Gastroesophageal sphincter (tissue), 4 donors: ENCODE results near the gene ASPG. TPM values are rescaled to one million over a fixed set of nuclear protein-coding genes. Genes with fewer than 3 reads are reported as not detected.

Source experiments
- ATAC-seq: fragments of 150-250 bp; one replicate; pipeline ENCODE4 v1.9.1; 2016; ENCODE audit warnings: mild to moderate bottlenecking, moderate library complexity
- H3K27ac ChIP-seq, 4 donors: fragments of 200-600 bp; sonication (generic) in 3 of 4; 1 replicate in 3 of 4; 2 replicates in 1 of 4; pipeline ENCODE4 v1.5.1; 2016 to 2019
- H3K27me3 ChIP-seq: fragments of 200-600 bp; sonication (generic); one replicate; pipeline ENCODE4 v1.5.1; 2019
- H3K36me3 ChIP-seq, 2 donors: fragments of 200-600 bp; sonication (generic); one replicate each; pipeline ENCODE4 v1.5.1; 2019; ENCODE audit warnings: control low read depth in 1 of 2
- H3K4me1 ChIP-seq, 3 donors: fragments of 200-600 bp; sonication (generic); 1 replicate in 2 of 3; 2 replicates in 1 of 3; pipeline ENCODE4 v1.5.1; 2016 to 2019; ENCODE audit warnings: control low read depth in 2 of 3
- H3K4me3 ChIP-seq, 2 donors: fragments of 200-600 bp; sonication (generic); one replicate each; pipeline ENCODE4 v1.5.1; 2019; ENCODE audit warnings: mild to moderate bottlenecking in 1 of 2, moderate library complexity in 1 of 2
- H3K9me3 ChIP-seq, 3 donors: fragments of 200-600 bp; sonication (generic); one replicate each; pipeline ENCODE4 v1.5.1; 2017 to 2019; ENCODE audit warnings: control low read depth in 2 of 3
- CTCF ChIP-seq, 4 experiments: fragments of 200-600 bp in 2 of 4; fragments of 450-650 bp in 2 of 4; sonication (generic) in 1 of 4; IDR thresholded peaks; one replicate each; pipeline ENCODE4 v1.5.1; 2017 to 2019; ENCODE audit warnings: antibody characterized with exemption in 4 of 4, mild to moderate bottlenecking in 2 of 4, moderate library complexity in 2 of 4
- EP300 ChIP-seq: sonication (generic); formaldehyde crosslinking; IDR thresholded peaks from one replicate; pipeline ENCODE4 v1.6.1; 2017; ENCODE audit warnings: antibody characterized with exemption, mild to moderate bottlenecking
- POLR2A ChIP-seq, 2 donors: fragments of 450-650 bp; IDR thresholded peaks; one replicate each; pipeline ENCODE4 v1.6.1; 2017; ENCODE audit warnings: antibody characterized with exemption in 2 of 2, mild to moderate bottlenecking in 2 of 2, moderate library complexity in 1 of 2
- POLR2AphosphoS5 ChIP-seq: sonication (generic); formaldehyde crosslinking; IDR thresholded peaks from one replicate; pipeline ENCODE4 v1.6.1; 2017; ENCODE audit warnings: antibody characterized with exemption
- WGBS, 2 donors: methylation state at CpG; one replicate each; pipeline ENCODE4 v1.1.5; 2018; ENCODE audit warnings: low coverage in 1 of 2; 5-methylcytosine and 5-hydroxymethylcytosine counted together
- total RNA-seq, 4 donors: library from RNA; depleted of rRNA; stranded (reverse); fragments of >200 nt; gene quantifications; one replicate each; pipeline ENCODE4 v1.1.0, GENCODE V29; 2016

ASPG gene
- total RNA-seq, 4 donors from 2014 or later = 0.13 to 1.1 TPM; not detected in 2

- ATAC-seq = no peak
- 100% methylated on average over 1 of the region's 5 CpGs; no CpG with 5 or more reads in 1 of the 2 donors for WGBS, 2 donors
- no peaks in the 10 kb centered on the region for H3K36me3 ChIP-seq
- no peak overlapping the region for H3K4me3 ChIP-seq
- no peak overlapping the region for H3K27ac ChIP-seq
- H3K9me3 ChIP-seq = no peaks in the 10 kb centered on the region
- no peaks in the 10 kb centered on the region for H3K4me1 ChIP-seq
- no peak for TF ChIP-seq EP300
- no peak for TF ChIP-seq POLR2A (IDR thresholded peaks at IDR 0.05)
- no peak for TF ChIP-seq CTCF (IDR thresholded peaks at IDR 0.05)
- no peak for TF ChIP-seq POLR2AphosphoS5
- H3K27me3 ChIP-seq = no peaks in the 10 kb centered on the region
Observed at GRCh38 chr14:104156142-104156541, 70.6 kb downstream of the ASPG start.

GRCh38 chr14:104157016-104157928, 71.8 kb downstream of the ASPG start:
- Histone ChIP-seq H3K4me3 (no peak overlapping the region), H3K27me3 (no peaks in the 10 kb centered on the region), H3K27ac (no peak overlapping the region), H3K4me1 (no peaks in the 10 kb centered on the region), H3K9me3 (no peaks in the 10 kb centered on the region), H3K36me3 (no peaks in the 10 kb centered on the region)
- 87% methylated on average over 11 of the region's 42 CpGs; no CpG with 5 or more reads in 1 of the 2 donors for WGBS, 2 donors
- ATAC-seq = no peak
- TF ChIP-seq EP300 = no peak
- no peak for TF ChIP-seq POLR2A (IDR thresholded peaks at IDR 0.05)
- no peak for TF ChIP-seq CTCF (IDR thresholded peaks at IDR 0.05)
- no peak for TF ChIP-seq POLR2AphosphoS5

- no peaks in the 10 kb centered on the region for H3K4me1 ChIP-seq
- TF ChIP-seq CTCF (IDR thresholded peaks at IDR 0.05) (no peak), POLR2AphosphoS5 (no peak), POLR2A (IDR thresholded peaks at IDR 0.05) (no peak), EP300 (no peak)
- H3K9me3 ChIP-seq = no peaks in the 10 kb centered on the region
- H3K27ac ChIP-seq = no peak overlapping the region
- H3K27me3 ChIP-seq = no peaks in the 10 kb centered on the region
- H3K36me3 ChIP-seq = no peaks in the 10 kb centered on the region
- no peak overlapping the region for H3K4me3 ChIP-seq
- ATAC-seq = no peak
- 90% methylated on average over 4 of the region's 51 CpGs; no CpG with 5 or more reads in 1 of the 2 donors for WGBS, 2 donors
Observed at GRCh38 chr14:104158827-104159798, 73.6 kb downstream of the ASPG start.

- no peaks in the 10 kb centered on the region for H3K9me3 ChIP-seq
- H3K4me1 ChIP-seq = no peaks in the 10 kb centered on the region
- no peak overlapping the region for H3K27ac ChIP-seq
- no peak for TF ChIP-seq CTCF (IDR thresholded peaks at IDR 0.05)
- TF ChIP-seq POLR2AphosphoS5 = no peak
- TF ChIP-seq POLR2A (IDR thresholded peaks at IDR 0.05) = no peak
- TF ChIP-seq EP300 = no peak
- ATAC-seq = no peak
- no peak overlapping the region for H3K4me3 ChIP-seq
- WGBS, 2 donors = 100% methylated on average over 1 of the region's 9 CpGs; no CpG with 5 or more reads in 1 of the 2 donors
- H3K36me3 ChIP-seq = no peaks in the 10 kb centered on the region
- no peaks in the 10 kb centered on the region for H3K27me3 ChIP-seq
Observed at GRCh38 chr14:104159990-104160389, 74.5 kb downstream of the ASPG start.
